Neural cell (in vitro differentiated cells): ENCODE results near the gene LTO1. TPM values are rescaled to one million over a fixed set of nuclear protein-coding genes. Genes with fewer than 3 reads are reported as not detected.

Experiments used
- H2AFZ ChIP-seq: fragments of 200-600, 300-800 bp; sonication (generic), shearing (Covaris generic); 2 replicates; pipeline ENCODE4 v1.6.0; 2014; ENCODE audit warnings: low read depth, mild to moderate bottlenecking, antibody characterized with exemption, low read length, moderate library complexity
- H3F3A ChIP-seq: fragments of 200-600 bp; shearing (Covaris generic); 2 replicates; pipeline ENCODE4 v1.6.1; 2016; ENCODE audit warnings: mild to moderate bottlenecking, moderate library complexity, mixed read lengths, antibody characterized with exemption, low read length; ENCODE audit not compliant: insufficient read depth, poor library complexity, severe bottlenecking
- H3K27ac ChIP-seq: fragments of 200-600, 300-800 bp; sonication (generic), shearing (Covaris generic); 2 replicates; pipeline ENCODE4 v1.5.1; 2014; ENCODE audit warnings: mild to moderate bottlenecking, low read length, moderate library complexity
- H3K27me3 ChIP-seq: fragments of 300-800, 200-600 bp; sonication (generic), shearing (Covaris generic); 2 replicates; pipeline ENCODE4 v1.6.0; 2014; ENCODE audit warnings: mild to moderate bottlenecking, low read depth, low read length, moderate library complexity; ENCODE audit not compliant: insufficient read depth
- H3K36me3 ChIP-seq: fragments of 300-800, 200-600 bp; sonication (generic), shearing (Covaris generic); 2 replicates; pipeline ENCODE4 v1.5.1; 2014; ENCODE audit warnings: mild to moderate bottlenecking, antibody characterized with exemption, low read length, moderate library complexity; ENCODE audit not compliant: insufficient read depth
- H3K4me2 ChIP-seq: fragments of 300-800, 200-600 bp; sonication (generic), shearing (Covaris generic); 2 replicates; pipeline ENCODE4 v1.6.0; 2014; ENCODE audit warnings: mild to moderate bottlenecking, low read length
- H3K4me3 ChIP-seq: fragments of 300-800, 200-600 bp; sonication (generic), shearing (Covaris generic); 2 replicates; pipeline ENCODE4 v1.5.1; 2014; ENCODE audit warnings: mild to moderate bottlenecking, low read length, moderate library complexity
- H3K79me2 ChIP-seq: fragments of 200-600 bp; shearing (Covaris generic); replicated peaks from 2 replicates; pipeline ENCODE4 v1.6.0; 2014; ENCODE audit warnings: mild to moderate bottlenecking, low read length, moderate library complexity; ENCODE audit not compliant: insufficient read depth
- H3K9ac ChIP-seq: fragments of 300-800, 200-600 bp; sonication (generic), shearing (Covaris generic); 2 replicates; pipeline ENCODE4 v1.6.1; 2016; ENCODE audit warnings: mild to moderate bottlenecking, low read length, mixed read lengths
- H3K9me2 ChIP-seq: fragments of 200-600 bp; shearing (Covaris generic); 2 replicates; pipeline ENCODE4 v1.6.1; 2016; ENCODE audit warnings: mild to moderate bottlenecking, low read length, mixed read lengths; ENCODE audit not compliant: insufficient read depth
- H3K9me3 ChIP-seq: fragments of 200-600, 300-800 bp; sonication (generic), shearing (Covaris generic); 2 replicates; pipeline ENCODE4 v1.6.1; 2016; ENCODE audit warnings: mild to moderate bottlenecking, mixed run types, low read length, moderate library complexity, mixed read lengths
- H4K20me1 ChIP-seq: fragments of 200-600 bp; shearing (Covaris generic); 2 replicates; pipeline ENCODE4 v1.6.1; 2016; ENCODE audit warnings: mild to moderate bottlenecking, mixed run types; ENCODE audit not compliant: insufficient read depth
- EP300 ChIP-seq: fragments of 450-650 bp; conservative IDR thresholded peaks from 2 replicates; pipeline ENCODE4 v1.6.1; 2014; ENCODE audit warnings: antibody characterized with exemption, mild to moderate bottlenecking, moderate library complexity; ENCODE audit not compliant: poor library complexity, severe bottlenecking
- EZH2 ChIP-seq: fragments of 200-600, 300-800 bp; shearing (Covaris generic), sonication (generic); IDR thresholded peaks from 2 replicates; pipeline ENCODE4 v1.6.1; 2014; ENCODE audit warnings: antibody characterized with exemption, low read length, borderline replicate concordance, mild to moderate bottlenecking; ENCODE audit not compliant: insufficient read depth, poor library complexity, severe bottlenecking
- MXI1 ChIP-seq: fragments of 450-650 bp; conservative IDR thresholded peaks from 2 replicates; pipeline ENCODE4 v1.6.1; 2014; ENCODE audit warnings: antibody characterized with exemption, mild to moderate bottlenecking; ENCODE audit not compliant: poor library complexity, severe bottlenecking
- POLR2AphosphoS5 ChIP-seq: IDR thresholded peaks from 2 replicates; pipeline ENCODE4 v1.6.1; 2012
- RAD21 ChIP-seq: fragments of 450-650 bp; conservative IDR thresholded peaks from 2 replicates; pipeline ENCODE4 v1.6.1; 2014; ENCODE audit warnings: antibody characterized with exemption, mild to moderate bottlenecking, moderate library complexity
- SMC3 ChIP-seq: fragments of 450-650 bp; conservative IDR thresholded peaks from 2 replicates; pipeline ENCODE4 v1.6.1; 2014; ENCODE audit warnings: antibody characterized with exemption, mild to moderate bottlenecking, moderate library complexity; ENCODE audit not compliant: poor library complexity
- TAF1 ChIP-seq: IDR thresholded peaks from 2 replicates; pipeline ENCODE4 v1.6.1; 2012; ENCODE audit warnings: low read depth
- polyA plus RNA-seq: library from polyadenylated mRNA; depleted of rRNA; stranded (reverse); fragments of >200 nt; gene quantifications from 2 replicates; pipeline ENCODE4 v1.2.3, GENCODE V29; 2014
- TF ChIP-seq, protein P1 (sequence below): IDR thresholded peaks from 2 replicates; pipeline ENCODE4 v1.6.1; 2012; ENCODE audit warnings: borderline replicate concordance
- TF ChIP-seq, protein P2 (sequence below): fragments of 450-650 bp; IDR thresholded peaks from 2 replicates; pipeline ENCODE4 v1.5.1; 2014; ENCODE audit warnings: antibody characterized with exemption, mild to moderate bottlenecking, moderate library complexity; ENCODE audit not compliant: poor library complexity, severe bottlenecking

The LTO1 gene
- polyA plus RNA-seq, 1 donor from 2014 or later: 44.4 TPM

DNA sequence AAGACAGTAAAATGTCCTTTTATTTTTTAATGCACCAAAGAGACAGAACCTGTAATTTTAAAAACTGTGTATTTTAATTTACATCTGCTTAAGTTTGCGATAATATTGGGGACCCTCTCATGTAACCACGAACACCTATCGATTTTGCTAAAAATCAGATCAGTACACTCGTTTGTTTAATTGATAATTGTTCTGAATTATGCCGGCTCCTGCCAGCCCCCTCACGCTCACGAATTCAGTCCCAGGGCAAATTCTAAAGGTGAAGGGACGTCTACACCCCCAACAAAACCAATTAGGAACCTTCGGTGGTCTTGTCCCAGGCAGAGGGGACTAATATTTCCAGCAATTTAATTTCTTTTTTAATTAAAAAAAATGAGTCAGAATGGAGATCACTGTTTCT is 35.3 kb downstream of the LTO1 start:
- H3K27me3 ChIP-seq: peaks cover 73% of the 10 kb centered on the region
- no peak for TF ChIP-seq TAF1
- no peak for TF ChIP-seq SMC3
- TF ChIP-seq, protein P1, sequence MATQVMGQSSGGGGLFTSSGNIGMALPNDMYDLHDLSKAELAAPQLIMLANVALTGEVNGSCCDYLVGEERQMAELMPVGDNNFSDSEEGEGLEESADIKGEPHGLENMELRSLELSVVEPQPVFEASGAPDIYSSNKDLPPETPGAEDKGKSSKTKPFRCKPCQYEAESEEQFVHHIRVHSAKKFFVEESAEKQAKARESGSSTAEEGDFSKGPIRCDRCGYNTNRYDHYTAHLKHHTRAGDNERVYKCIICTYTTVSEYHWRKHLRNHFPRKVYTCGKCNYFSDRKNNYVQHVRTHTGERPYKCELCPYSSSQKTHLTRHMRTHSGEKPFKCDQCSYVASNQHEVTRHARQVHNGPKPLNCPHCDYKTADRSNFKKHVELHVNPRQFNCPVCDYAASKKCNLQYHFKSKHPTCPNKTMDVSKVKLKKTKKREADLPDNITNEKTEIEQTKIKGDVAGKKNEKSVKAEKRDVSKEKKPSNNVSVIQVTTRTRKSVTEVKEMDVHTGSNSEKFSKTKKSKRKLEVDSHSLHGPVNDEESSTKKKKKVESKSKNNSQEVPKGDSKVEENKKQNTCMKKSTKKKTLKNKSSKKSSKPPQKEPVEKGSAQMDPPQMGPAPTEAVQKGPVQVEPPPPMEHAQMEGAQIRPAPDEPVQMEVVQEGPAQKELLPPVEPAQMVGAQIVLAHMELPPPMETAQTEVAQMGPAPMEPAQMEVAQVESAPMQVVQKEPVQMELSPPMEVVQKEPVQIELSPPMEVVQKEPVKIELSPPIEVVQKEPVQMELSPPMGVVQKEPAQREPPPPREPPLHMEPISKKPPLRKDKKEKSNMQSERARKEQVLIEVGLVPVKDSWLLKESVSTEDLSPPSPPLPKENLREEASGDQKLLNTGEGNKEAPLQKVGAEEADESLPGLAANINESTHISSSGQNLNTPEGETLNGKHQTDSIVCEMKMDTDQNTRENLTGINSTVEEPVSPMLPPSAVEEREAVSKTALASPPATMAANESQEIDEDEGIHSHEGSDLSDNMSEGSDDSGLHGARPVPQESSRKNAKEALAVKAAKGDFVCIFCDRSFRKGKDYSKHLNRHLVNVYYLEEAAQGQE: no peak
- TF ChIP-seq EZH2: no peak
- peak; percentile 45 for TF ChIP-seq POLR2AphosphoS5
- no peak for TF ChIP-seq RAD21
- no peaks in the 10 kb centered on the region for H3K9me3 ChIP-seq
- H3K4me3 ChIP-seq: no peak overlapping the region
- no peaks in the 10 kb centered on the region for H4K20me1 ChIP-seq
- no peaks in the 10 kb centered on the region for H3F3A ChIP-seq
- no peak overlapping the region for H3K4me2 ChIP-seq
- no peak overlapping the region for H3K9ac ChIP-seq
- no peak overlapping the region for H3K27ac ChIP-seq
- H3K9me2 ChIP-seq: no peaks in the 10 kb centered on the region
- H3K36me3 ChIP-seq: no peaks in the 10 kb centered on the region
- H2AFZ ChIP-seq: no peak overlapping the region
- no peaks in the 10 kb centered on the region for H3K79me2 ChIP-seq

DNA sequence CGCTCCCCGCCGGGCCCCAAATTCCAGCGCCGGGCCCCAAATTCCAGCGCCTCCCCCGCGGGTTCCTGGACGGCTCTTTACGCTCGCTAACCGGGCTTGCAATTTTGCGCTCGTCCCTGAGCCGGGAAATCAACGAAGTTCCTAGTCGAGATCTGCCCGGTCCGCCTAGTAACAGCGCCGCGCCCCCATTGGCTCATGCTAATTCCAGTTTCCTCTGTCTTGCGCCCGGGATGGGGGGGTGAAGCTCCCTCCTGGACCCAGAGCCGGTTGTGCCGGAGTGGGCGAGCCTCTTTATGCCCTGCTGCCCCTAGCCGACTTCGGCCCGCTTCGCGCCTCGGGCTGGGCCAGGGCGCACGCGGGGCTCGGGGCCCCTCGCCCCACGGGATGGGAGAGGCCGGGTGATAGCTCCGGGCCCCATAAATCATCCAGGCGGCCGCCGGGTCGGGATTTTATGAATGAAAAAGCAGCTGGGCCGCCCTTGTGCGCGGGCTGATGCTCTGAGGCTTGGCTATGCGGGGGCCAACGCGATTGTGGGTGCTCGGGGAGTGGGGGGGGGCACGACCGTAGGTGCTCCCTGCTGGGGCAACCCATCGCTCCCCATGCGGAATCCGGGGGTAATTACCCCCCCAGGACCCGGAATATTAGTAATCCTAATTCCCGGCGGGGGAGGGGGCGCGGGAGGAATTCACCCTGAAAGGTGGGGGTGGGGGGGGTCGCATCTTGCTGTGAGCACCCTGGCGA is 36.0 kb downstream of the LTO1 start:
- Histone ChIP-seq H3K36me3 (no peaks in the 10 kb centered on the region), H3K79me2 (no peaks in the 10 kb centered on the region), H2AFZ (no peak overlapping the region), H3F3A (no peaks in the 10 kb centered on the region), H3K4me3 (peak overlapping the region; percentile 66), H3K9me2 (no peaks in the 10 kb centered on the region), H3K9me3 (no peaks in the 10 kb centered on the region), H4K20me1 (no peaks in the 10 kb centered on the region), H3K4me2 (no peak overlapping the region), H3K9ac (peak overlapping the region; percentile 44), H3K27me3 (peaks cover 73% of the 10 kb centered on the region), H3K27ac (no peak overlapping the region)
- peak; percentile 87 for TF ChIP-seq EZH2
- TF ChIP-seq RAD21: no peak
- TF ChIP-seq, protein P2, sequence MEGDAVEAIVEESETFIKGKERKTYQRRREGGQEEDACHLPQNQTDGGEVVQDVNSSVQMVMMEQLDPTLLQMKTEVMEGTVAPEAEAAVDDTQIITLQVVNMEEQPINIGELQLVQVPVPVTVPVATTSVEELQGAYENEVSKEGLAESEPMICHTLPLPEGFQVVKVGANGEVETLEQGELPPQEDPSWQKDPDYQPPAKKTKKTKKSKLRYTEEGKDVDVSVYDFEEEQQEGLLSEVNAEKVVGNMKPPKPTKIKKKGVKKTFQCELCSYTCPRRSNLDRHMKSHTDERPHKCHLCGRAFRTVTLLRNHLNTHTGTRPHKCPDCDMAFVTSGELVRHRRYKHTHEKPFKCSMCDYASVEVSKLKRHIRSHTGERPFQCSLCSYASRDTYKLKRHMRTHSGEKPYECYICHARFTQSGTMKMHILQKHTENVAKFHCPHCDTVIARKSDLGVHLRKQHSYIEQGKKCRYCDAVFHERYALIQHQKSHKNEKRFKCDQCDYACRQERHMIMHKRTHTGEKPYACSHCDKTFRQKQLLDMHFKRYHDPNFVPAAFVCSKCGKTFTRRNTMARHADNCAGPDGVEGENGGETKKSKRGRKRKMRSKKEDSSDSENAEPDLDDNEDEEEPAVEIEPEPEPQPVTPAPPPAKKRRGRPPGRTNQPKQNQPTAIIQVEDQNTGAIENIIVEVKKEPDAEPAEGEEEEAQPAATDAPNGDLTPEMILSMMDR: no peak
- TF ChIP-seq, protein P1: no peak
- no peak for TF ChIP-seq TAF1
- TF ChIP-seq EP300: peak; percentile 41
- peak; percentile 13 for TF ChIP-seq POLR2AphosphoS5
- no peak for TF ChIP-seq MXI1
- no peak for TF ChIP-seq SMC3
